HS-5 (cell line): Measurements from ENCODE around the gene ANO6.

Experiments used
- DNase-seq: peaks from one replicate; pipeline ENCODE4 v3.0.0-alpha.2; 2012; ENCODE audit warnings: low read depth

Gene ANO6

GRCh38 chr12:45279931-45280830 lies 64.3 kb downstream of the ANO6 start:
- no peak for DNase-seq

- no peak for DNase-seq
Measured at GRCh38 chr12:45281994-45282393, 66.1 kb downstream of the ANO6 start.

GRCh38 chr12:45282411-45282810 lies 66.5 kb downstream of the ANO6 start:
- no peak for DNase-seq

GRCh38 chr12:45284096-45284901 lies 68.4 kb downstream of the ANO6 start:
- DNase-seq: no peak

GRCh38 chr12:45285717-45286116 lies 69.8 kb downstream of the ANO6 start:
- DNase-seq: no peak

- DNase-seq: no peak
Measured at GRCh38 chr12:45286621-45287020, 70.7 kb downstream of the ANO6 start.

GRCh38 chr12:45289245-45290215 lies 73.6 kb downstream of the ANO6 start:
- DNase-seq: no peak

GRCh38 chr12:45290216-45290605 lies 74.3 kb downstream of the ANO6 start:
- DNase-seq: peak; percentile 70

- DNase-seq: no peak
Measured at GRCh38 chr12:45291518-45291917, 75.6 kb downstream of the ANO6 start.

GRCh38 chr12:45292486-45293195 lies 76.7 kb downstream of the ANO6 start:
- no peak for DNase-seq

- DNase-seq: no peak
Measured at GRCh38 chr12:45294906-45295305, 79.0 kb downstream of the ANO6 start.

GRCh38 chr12:45296046-45296586 lies 80.2 kb downstream of the ANO6 start:
- DNase-seq: no peak

- DNase-seq: no peak
Measured at GRCh38 chr12:45298047-45298446, 82.2 kb downstream of the ANO6 start.

GRCh38 chr12:45298721-45299692 lies 83.1 kb downstream of the ANO6 start:
- no peak for DNase-seq

- no peak for DNase-seq
Measured at GRCh38 chr12:45302621-45303369, 86.9 kb downstream of the ANO6 start.

GRCh38 chr12:45303945-45304344 lies 88.0 kb downstream of the ANO6 start:
- DNase-seq: no peak

GRCh38 chr12:45304514-45305178 lies 88.8 kb downstream of the ANO6 start:
- DNase-seq: no peak

GRCh38 chr12:45305907-45306306 lies 90.0 kb downstream of the ANO6 start:
- DNase-seq: no peak
